GM18868 (cell line): Measurements from ENCODE around the gene OBP2B.
"Not testable (repeated sequence)": the region's sequence is repeated elsewhere in the genome, so short reads cannot be mapped to it uniquely, and the experiment has no call there.

Experiments
- ATAC-seq: cut with Tn5 transposase; IDR thresholded peaks from one replicate; pipeline ENCODE4 v1.9.1; 2021; ENCODE audit warnings: mild to moderate bottlenecking, moderate library complexity; ENCODE audit not compliant: unreplicated experiment

Gene OBP2B

GRCh38 chr9:133223159-133223756 lies 14.2 kb upstream of the OBP2B start:
- ATAC-seq, result not testable (repeated sequence)

GRCh38 chr9:133221994-133222393 lies 12.9 kb upstream of the OBP2B start:
- ATAC-seq, result not testable (repeated sequence)

GRCh38 chr9:133221177-133221809 lies 12.2 kb upstream of the OBP2B start:
- no peak for ATAC-seq

GRCh38 chr9:133218049-133218975 lies 9.3 kb upstream of the OBP2B start:
- not testable (repeated sequence) for ATAC-seq

- ATAC-seq, result not testable (repeated sequence)
Measured at GRCh38 chr9:133217333-133217988, 8.4 kb upstream of the OBP2B start.

- not testable (repeated sequence) for ATAC-seq
Measured at GRCh38 chr9:133214276-133214675, 5.2 kb upstream of the OBP2B start.

GRCh38 chr9:133210609-133211008 lies 1.6 kb upstream of the OBP2B start:
- no peak for ATAC-seq

- no peak for ATAC-seq
Measured at GRCh38 chr9:133210202-133210532, 1.1 kb upstream of the OBP2B start.

GRCh38 chr9:133209327-133210201 lies 514 bp upstream of the OBP2B start:
- ATAC-seq, result not testable (repeated sequence)

GRCh38 chr9:133208171-133208879 lies 725 bp downstream of the OBP2B start:
- not testable (repeated sequence) for ATAC-seq

GRCh38 chr9:133207540-133208170 lies 1.4 kb downstream of the OBP2B start:
- no peak for ATAC-seq

GRCh38 chr9:133207021-133207531 lies 2.0 kb downstream of the OBP2B start:
- no peak for ATAC-seq

GRCh38 chr9:133205996-133206931 lies 2.8 kb downstream of the OBP2B start:
- ATAC-seq, result no peak

GRCh38 chr9:133205481-133205887 lies 3.6 kb downstream of the OBP2B start:
- not testable (repeated sequence) for ATAC-seq

GRCh38 chr9:133204993-133205336 lies 4.1 kb downstream of the OBP2B start:
- no peak for ATAC-seq

- ATAC-seq, result no peak
Measured at GRCh38 chr9:133204335-133204992, 4.6 kb downstream of the OBP2B start.

GRCh38 chr9:133203506-133204075 lies 5.5 kb downstream of the OBP2B start:
- ATAC-seq, result no peak
